Measurements from ENCODE around the gene CDH4.

GRCh38 chr20:61433176-61433575 lies 181.1 kb downstream of the CDH4 start:
- TF ChIP-seq CTCF (IDR thresholded peaks at IDR 0.05), result no peak
- no peak for TF ChIP-seq POLR2A (IDR thresholded peaks at IDR 0.05)
